H1 (cell line): ENCODE data around the gene SLC39A8.

ENCODE experiments used
- BCL11A ChIP-seq, 2 experiments: IDR thresholded peaks; one replicate each; pipeline ENCODE4 v1.6.1; 2011; ENCODE audit warnings: low read depth in 2 of 2, low read length in 2 of 2, mild to moderate bottlenecking in 2 of 2
- EP300 ChIP-seq, 2 experiments: IDR thresholded peaks; 1 replicate in 1 of 2; 2 replicates in 1 of 2; pipeline ENCODE4 v1.6.1; 2011 to 2012; ENCODE audit warnings: low read depth in 2 of 2, low read length in 2 of 2, mild to moderate bottlenecking in 2 of 2, borderline replicate concordance in 1 of 2, inconsistent platforms in 1 of 2, moderate library complexity in 1 of 2
- EZH2 ChIP-seq: fragments of 200-600 bp; sonication (generic); IDR thresholded peaks from 2 replicates; pipeline ENCODE4 v1.7.1; 2012; ENCODE audit warnings: low read depth, mild to moderate bottlenecking, moderate library complexity, low read length, inconsistent platforms; ENCODE audit not compliant: severe bottlenecking
- MAX ChIP-seq: IDR thresholded peaks from 2 replicates; pipeline ENCODE4 v1.6.1; 2012; ENCODE audit warnings: inconsistent platforms
- NRF1 ChIP-seq: IDR thresholded peaks from 2 replicates; pipeline ENCODE4 v1.6.1; 2011; ENCODE audit warnings: mild to moderate bottlenecking, low read depth, low read length, improper control_type of control experiment
- POLR2A ChIP-seq, 2 experiments: IDR thresholded peaks; 1 replicate in 1 of 2; 2 replicates in 1 of 2; pipeline ENCODE4 v1.6.1; 2011; ENCODE audit warnings: low read depth in 2 of 2, low read length in 2 of 2, mild to moderate bottlenecking in 2 of 2; ENCODE audit errors: control extremely low read depth in 1 of 2
- RBBP5 ChIP-seq: IDR thresholded peaks from 2 replicates; pipeline ENCODE4 v1.7.1; 2012; ENCODE audit warnings: low read depth, mild to moderate bottlenecking, inconsistent platforms, low read length, moderate library complexity, borderline replicate concordance
- TAF7 ChIP-seq: optimal IDR thresholded peaks from 2 replicates; pipeline ENCODE3; 2011; ENCODE audit warnings: low read depth, mild to moderate bottlenecking, inconsistent platforms, low read length, moderate library complexity, borderline replicate concordance
- TF ChIP-seq, protein P1 (sequence below), 3 experiments: IDR thresholded peaks; 1 replicate in 2 of 3; 2 replicates in 1 of 3; pipeline versions ENCODE4 v1.5.1 to v1.6.1; 2011; ENCODE audit warnings: low read length in 3 of 3, mild to moderate bottlenecking in 3 of 3, inconsistent platforms in 2 of 3, low read depth in 1 of 3, moderate library complexity in 1 of 3; ENCODE audit not compliant: insufficient read depth in 1 of 3; ENCODE audit errors: control extremely low read depth in 1 of 3

GRCh38 chr4:102318105-102318504 is 27.2 kb downstream of the SLC39A8 start:
- TF ChIP-seq TAF7 (no peak), POLR2A (IDR thresholded peaks at IDR 0.05; ENCODE audit: control extremely low read depth in 1 of 2, low read depth in 2 of 2, low read length in 2 of 2) (no peak), EZH2 (no peak), BCL11A (IDR thresholded peaks at IDR 0.05; ENCODE audit: low read depth in 2 of 2, low read length in 2 of 2) (no peak), NRF1 (no peak), RBBP5 (no peak), MAX (no peak), EP300 (IDR thresholded peaks at IDR 0.05; ENCODE audit: borderline replicate concordance in 1 of 2, low read depth in 2 of 2, low read length in 2 of 2) (no peak)
- TF ChIP-seq, protein P1, sequence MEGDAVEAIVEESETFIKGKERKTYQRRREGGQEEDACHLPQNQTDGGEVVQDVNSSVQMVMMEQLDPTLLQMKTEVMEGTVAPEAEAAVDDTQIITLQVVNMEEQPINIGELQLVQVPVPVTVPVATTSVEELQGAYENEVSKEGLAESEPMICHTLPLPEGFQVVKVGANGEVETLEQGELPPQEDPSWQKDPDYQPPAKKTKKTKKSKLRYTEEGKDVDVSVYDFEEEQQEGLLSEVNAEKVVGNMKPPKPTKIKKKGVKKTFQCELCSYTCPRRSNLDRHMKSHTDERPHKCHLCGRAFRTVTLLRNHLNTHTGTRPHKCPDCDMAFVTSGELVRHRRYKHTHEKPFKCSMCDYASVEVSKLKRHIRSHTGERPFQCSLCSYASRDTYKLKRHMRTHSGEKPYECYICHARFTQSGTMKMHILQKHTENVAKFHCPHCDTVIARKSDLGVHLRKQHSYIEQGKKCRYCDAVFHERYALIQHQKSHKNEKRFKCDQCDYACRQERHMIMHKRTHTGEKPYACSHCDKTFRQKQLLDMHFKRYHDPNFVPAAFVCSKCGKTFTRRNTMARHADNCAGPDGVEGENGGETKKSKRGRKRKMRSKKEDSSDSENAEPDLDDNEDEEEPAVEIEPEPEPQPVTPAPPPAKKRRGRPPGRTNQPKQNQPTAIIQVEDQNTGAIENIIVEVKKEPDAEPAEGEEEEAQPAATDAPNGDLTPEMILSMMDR (IDR thresholded peaks at IDR 0.05; ENCODE audit: control extremely low read depth in 1 of 3, insufficient read depth in 1 of 3, low read depth in 1 of 3, low read length in 3 of 3): no peak
